ENCODE data around the gene TRPC4AP. TPM values are rescaled to one million over a fixed set of nuclear protein-coding genes. Genes with fewer than 3 reads are reported as not detected.

Gene TRPC4AP
- total RNA-seq, 2 donors from 2014 or later, result 84.2 to 103 TPM

DNA sequence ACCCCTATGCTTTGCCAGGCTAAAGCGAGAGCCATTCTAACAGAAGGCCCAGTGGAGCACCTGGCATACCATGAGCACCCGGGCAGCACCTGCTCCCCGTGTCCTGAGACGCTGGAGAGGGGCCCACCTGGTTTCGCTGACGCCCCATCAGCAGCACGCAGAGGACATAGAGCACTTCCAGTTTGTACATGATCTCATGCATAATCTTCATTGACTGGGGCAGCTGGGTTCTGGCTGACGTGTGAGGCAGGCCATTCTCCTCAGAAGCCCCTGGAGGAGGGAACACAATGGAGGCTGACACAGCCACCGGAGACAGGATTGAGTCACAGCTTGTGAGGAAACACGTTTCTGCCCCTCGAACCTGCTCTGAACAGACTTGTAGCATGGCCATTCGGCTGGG is 71.5 kb downstream of the TRPC4AP start:
- H3K27ac ChIP-seq (ENCODE audit: low read depth, low read length), result peak overlapping the region; percentile 74
- H3K27me3 ChIP-seq (ENCODE audit: control insufficient read depth, insufficient read depth, low read length, poor library complexity, severe bottlenecking), result no peaks in the 10 kb centered on the region
- H3K36me3 Mint-ChIP-seq (ENCODE audit: low read depth), result peaks cover 41% of the 10 kb centered on the region
- no peak overlapping the region for H3K4me3 ChIP-seq (ENCODE audit: low read length)
- peak overlapping the region; percentile 31 for H3K27ac Mint-ChIP-seq
- H3K9ac ChIP-seq (ENCODE audit: extremely low read depth, low read length, poor library complexity, severe bottlenecking), result no peak overlapping the region
- WGBS, 2 experiments (ENCODE audit: insufficient coverage in 1 of 2, insufficient read length in 1 of 2), result 94 to 96% methylated on average over 11 to 12 of the region's 12 CpGs
- no peak overlapping the region for H3K4me3 Mint-ChIP-seq
- TF ChIP-seq, protein P1, sequence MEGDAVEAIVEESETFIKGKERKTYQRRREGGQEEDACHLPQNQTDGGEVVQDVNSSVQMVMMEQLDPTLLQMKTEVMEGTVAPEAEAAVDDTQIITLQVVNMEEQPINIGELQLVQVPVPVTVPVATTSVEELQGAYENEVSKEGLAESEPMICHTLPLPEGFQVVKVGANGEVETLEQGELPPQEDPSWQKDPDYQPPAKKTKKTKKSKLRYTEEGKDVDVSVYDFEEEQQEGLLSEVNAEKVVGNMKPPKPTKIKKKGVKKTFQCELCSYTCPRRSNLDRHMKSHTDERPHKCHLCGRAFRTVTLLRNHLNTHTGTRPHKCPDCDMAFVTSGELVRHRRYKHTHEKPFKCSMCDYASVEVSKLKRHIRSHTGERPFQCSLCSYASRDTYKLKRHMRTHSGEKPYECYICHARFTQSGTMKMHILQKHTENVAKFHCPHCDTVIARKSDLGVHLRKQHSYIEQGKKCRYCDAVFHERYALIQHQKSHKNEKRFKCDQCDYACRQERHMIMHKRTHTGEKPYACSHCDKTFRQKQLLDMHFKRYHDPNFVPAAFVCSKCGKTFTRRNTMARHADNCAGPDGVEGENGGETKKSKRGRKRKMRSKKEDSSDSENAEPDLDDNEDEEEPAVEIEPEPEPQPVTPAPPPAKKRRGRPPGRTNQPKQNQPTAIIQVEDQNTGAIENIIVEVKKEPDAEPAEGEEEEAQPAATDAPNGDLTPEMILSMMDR (conservative IDR thresholded peaks at IDR 0.05), result no peak
- H3K4me1 Mint-ChIP-seq, result no peaks in the 10 kb centered on the region
- H3K36me3 ChIP-seq (ENCODE audit: control insufficient read depth, insufficient read depth, low read length), result peaks cover 80% of the 10 kb centered on the region
- no peak for DNase-seq
- no peaks in the 10 kb centered on the region for H3K27me3 Mint-ChIP-seq (ENCODE audit: insufficient read depth)
- H3K9me3 ChIP-seq (ENCODE audit: control insufficient read depth, low read length), result no peaks in the 10 kb centered on the region
- no peaks in the 10 kb centered on the region for H3K4me1 ChIP-seq (ENCODE audit: control insufficient read depth, insufficient read depth, low read length)
- no peaks in the 10 kb centered on the region for H3K9me3 Mint-ChIP-seq

DNA sequence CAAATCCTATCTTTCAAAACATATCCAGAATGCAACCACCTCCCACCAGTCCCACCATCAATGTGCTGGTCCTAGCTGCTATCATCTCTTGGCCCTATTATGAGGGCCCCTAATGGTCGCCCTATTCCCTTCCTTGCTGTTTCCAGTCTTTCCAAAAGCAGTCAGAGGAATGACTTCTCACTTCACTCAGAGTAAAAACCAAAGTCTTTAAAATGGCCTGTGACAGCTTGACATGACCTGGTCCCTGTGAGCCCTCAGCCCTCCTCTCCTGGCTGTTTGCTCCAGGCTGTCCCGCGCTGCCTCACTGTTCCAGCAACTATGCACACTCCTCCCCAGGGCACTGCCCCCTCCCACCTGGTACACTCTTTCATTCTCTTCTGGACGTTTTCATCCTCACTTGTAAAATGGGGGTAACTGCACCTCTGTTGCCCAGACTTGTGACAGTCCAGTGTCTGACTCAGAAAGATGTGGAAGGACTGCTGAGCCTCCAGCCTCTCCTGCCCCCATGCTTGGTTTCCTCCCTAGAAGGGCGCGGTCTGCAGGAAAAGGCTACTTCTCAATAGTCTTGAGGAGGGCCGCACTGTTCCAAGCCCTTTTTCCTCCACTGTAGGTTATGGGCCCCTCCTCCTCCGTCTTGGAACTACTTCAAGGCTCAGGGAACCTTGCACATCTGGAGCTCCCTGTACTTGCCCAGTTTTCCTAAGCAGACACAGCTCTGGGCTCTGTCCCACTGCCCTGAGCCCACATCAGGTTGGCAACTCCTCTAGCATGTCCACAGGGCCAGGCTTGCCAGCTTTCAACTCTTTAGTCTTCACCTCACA is 72.3 kb downstream of the TRPC4AP start:
- Histone ChIP-seq H3K9me3 (ENCODE audit: control insufficient read depth, low read length) (no peaks in the 10 kb centered on the region), H3K4me3 (ENCODE audit: low read length) (no peak overlapping the region), H3K27ac (ENCODE audit: low read depth, low read length) (peak overlapping the region; percentile 74), H3K9ac (ENCODE audit: extremely low read depth, low read length, poor library complexity, severe bottlenecking) (no peak overlapping the region), H3K4me1 (ENCODE audit: control insufficient read depth, insufficient read depth, low read length) (no peaks in the 10 kb centered on the region), H3K36me3 (ENCODE audit: control insufficient read depth, insufficient read depth, low read length) (peaks cover 80% of the 10 kb centered on the region), H3K27me3 (ENCODE audit: control insufficient read depth, insufficient read depth, low read length, poor library complexity, severe bottlenecking) (no peaks in the 10 kb centered on the region)
- H3K27me3 Mint-ChIP-seq (ENCODE audit: insufficient read depth), result no peaks in the 10 kb centered on the region
- no peak for DNase-seq
- WGBS, 2 experiments (ENCODE audit: insufficient coverage in 1 of 2, insufficient read length in 1 of 2), result 94 to 96% methylated on average over 7 to 8 of the region's 8 CpGs
- peak overlapping the region; percentile 31 for H3K27ac Mint-ChIP-seq
- TF ChIP-seq, protein P1 (conservative IDR thresholded peaks at IDR 0.05), result no peak
- H3K4me3 Mint-ChIP-seq, result no peak overlapping the region
- H3K9me3 Mint-ChIP-seq, result no peaks in the 10 kb centered on the region
- no peaks in the 10 kb centered on the region for H3K4me1 Mint-ChIP-seq
- peaks cover 43% of the 10 kb centered on the region for H3K36me3 Mint-ChIP-seq (ENCODE audit: low read depth)

DNA sequence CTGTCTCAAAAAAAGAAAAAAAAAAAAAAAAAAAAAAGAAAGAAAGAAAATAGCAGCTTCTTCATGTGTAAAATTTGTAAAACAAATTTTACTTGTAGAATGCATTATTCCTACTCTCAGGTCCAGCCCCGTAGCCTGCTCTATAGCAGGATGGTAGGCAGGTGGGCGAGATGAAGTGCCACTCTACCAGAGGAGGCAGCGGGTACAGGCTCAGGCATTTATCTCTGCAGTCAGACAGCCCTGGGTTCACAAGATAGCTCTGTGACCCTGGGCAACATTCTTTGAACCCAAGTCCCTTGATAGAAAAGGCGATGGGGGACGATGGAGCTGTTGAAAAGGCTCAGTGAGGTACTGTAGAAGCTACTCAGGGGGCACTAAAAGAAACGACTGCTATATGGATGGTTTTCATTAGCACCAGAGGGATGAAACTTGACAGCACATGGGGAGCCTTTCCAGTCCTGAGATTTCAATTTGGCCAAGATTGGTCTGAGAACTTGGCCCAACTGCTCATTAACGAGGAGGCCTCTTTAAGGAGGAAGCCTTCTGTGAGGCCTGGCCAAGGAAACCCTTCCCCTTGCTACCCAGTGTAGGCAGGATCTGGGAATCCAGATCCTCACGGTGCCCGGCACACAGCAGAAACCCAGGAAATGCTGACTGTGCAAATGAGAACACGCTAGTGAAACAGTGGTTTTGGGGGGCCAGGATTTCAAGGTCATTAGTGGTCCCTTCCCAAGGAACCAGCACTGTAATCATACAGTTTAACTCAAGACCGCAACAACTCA is 73.8 kb downstream of the TRPC4AP start:
- TF ChIP-seq, protein P1 (conservative IDR thresholded peaks at IDR 0.05), result no peak
- WGBS, 2 experiments (ENCODE audit: insufficient coverage in 1 of 2, insufficient read length in 1 of 2), result 88 to 94% methylated on average over 6 to 11 of the region's 11 CpGs

More for the DNA sequence above, 73.8 kb downstream of the TRPC4AP start:
- Histone ChIP-seq H3K9ac (ENCODE audit: extremely low read depth, low read length, poor library complexity, severe bottlenecking) (no peak overlapping the region), H3K9me3 (ENCODE audit: control insufficient read depth, low read length) (no peaks in the 10 kb centered on the region), H3K27ac (ENCODE audit: low read depth, low read length) (no peak overlapping the region), H3K4me3 (ENCODE audit: low read length) (no peak overlapping the region), H3K36me3 (ENCODE audit: control insufficient read depth, insufficient read depth, low read length) (peaks cover 77% of the 10 kb centered on the region), H3K4me1 (ENCODE audit: control insufficient read depth, insufficient read depth, low read length) (no peaks in the 10 kb centered on the region), H3K27me3 (ENCODE audit: control insufficient read depth, insufficient read depth, low read length, poor library complexity, severe bottlenecking) (no peaks in the 10 kb centered on the region)
- Mint-ChIP-seq H3K4me3 (no peak overlapping the region), H3K27ac (no peak overlapping the region), H3K9me3 (no peaks in the 10 kb centered on the region), H3K27me3 (ENCODE audit: insufficient read depth) (no peaks in the 10 kb centered on the region), H3K4me1 (no peaks in the 10 kb centered on the region), H3K36me3 (ENCODE audit: low read depth) (peaks cover 45% of the 10 kb centered on the region)
- no peak for DNase-seq
